ENCODE measurements around the gene ARGLU1. TPM values are rescaled to one million over a fixed set of nuclear protein-coding genes. Genes with fewer than 3 reads are reported as not detected.

Gene ARGLU1
- total RNA-seq, 1 experiment from 2014 or later, result 94.4 TPM

- Mint-ChIP-seq H3K27ac (ENCODE audit: low read depth, unreplicated experiment) (peak overlapping the region; percentile 82), H3K4me3 (ENCODE audit: unreplicated experiment) (no peak overlapping the region), H3K27me3 (ENCODE audit: insufficient read depth, unreplicated experiment) (no peaks in the 10 kb centered on the region), H3K36me3 (ENCODE audit: insufficient read depth, unreplicated experiment) (peaks cover 36% of the 10 kb centered on the region), H3K9me3 (ENCODE audit: unreplicated experiment) (no peaks in the 10 kb centered on the region), H3K4me1 (ENCODE audit: insufficient read depth, unreplicated experiment) (peaks cover 30% of the 10 kb centered on the region)
- ChIA-PET POLR2A (interaction anchor here (0.6 to 1.9 kb wide), 3 partner anchors 8 to 35 kb away, joined by 4 read pairs; no protein-coding TSS in a partner anchor), CTCF (no interaction called here)
- intact Hi-C loops (cut with micrococcal nuclease), result no loop called here
- no peak for DNase-seq (ENCODE audit: unreplicated experiment)
- no TSS peak for BruUV-seq (replicated peaks)
- no peak for TF ChIP-seq CTCF (IDR thresholded peaks at IDR 0.05; ENCODE audit: unreplicated experiment)
These were observed 70.9 kb downstream of the ARGLU1 start for GRCh38 chr13:106497079-106497478.

GRCh38 chr13:106496072-106496997 is 71.6 kb downstream of the ARGLU1 start:
- Mint-ChIP-seq H3K36me3 (ENCODE audit: insufficient read depth, unreplicated experiment) (peaks cover 43% of the 10 kb centered on the region), H3K9me3 (ENCODE audit: unreplicated experiment) (no peaks in the 10 kb centered on the region), H3K4me1 (ENCODE audit: insufficient read depth, unreplicated experiment) (peaks cover 30% of the 10 kb centered on the region), H3K4me3 (ENCODE audit: unreplicated experiment) (no peak overlapping the region), H3K27me3 (ENCODE audit: insufficient read depth, unreplicated experiment) (no peaks in the 10 kb centered on the region), H3K27ac (ENCODE audit: low read depth, unreplicated experiment) (no peak overlapping the region)
- TF ChIP-seq CTCF (IDR thresholded peaks at IDR 0.05; ENCODE audit: unreplicated experiment), result no peak
- intact Hi-C loops (cut with micrococcal nuclease), result no loop called here
- BruUV-seq (replicated peaks), result no TSS peak
- no peak for DNase-seq (ENCODE audit: unreplicated experiment)
- CTCF ChIA-PET, result no interaction called here
- POLR2A ChIA-PET, result interaction anchor here (0.6 to 1.9 kb wide), 3 partner anchors 8 to 35 kb away, joined by 4 read pairs; no protein-coding TSS in a partner anchor

GRCh38 chr13:106494936-106495335 is 73.0 kb downstream of the ARGLU1 start:
- no peaks in the 10 kb centered on the region for H3K9me3 Mint-ChIP-seq (ENCODE audit: unreplicated experiment)
- no peaks in the 10 kb centered on the region for H3K27me3 Mint-ChIP-seq (ENCODE audit: insufficient read depth, unreplicated experiment)
- intact Hi-C loops (cut with micrococcal nuclease), result no loop called here
- ChIA-PET POLR2A (interaction anchor here (1.0 kb wide), 1 partner anchor 9 kb away, joined by 3 read pairs; no protein-coding TSS in a partner anchor), CTCF (interaction anchor here (0.8 to 1.3 kb wide), 2 partner anchors 37 to 72 kb away, joined by 3 to 5 read pairs; no protein-coding TSS in a partner anchor)
- no peak overlapping the region for H3K27ac Mint-ChIP-seq (ENCODE audit: low read depth, unreplicated experiment)
- H3K36me3 Mint-ChIP-seq (ENCODE audit: insufficient read depth, unreplicated experiment), result peaks cover 46% of the 10 kb centered on the region
- H3K4me3 Mint-ChIP-seq (ENCODE audit: unreplicated experiment), result no peak overlapping the region
- no TSS peak for BruUV-seq (replicated peaks)
- no peak for TF ChIP-seq CTCF (IDR thresholded peaks at IDR 0.05; ENCODE audit: unreplicated experiment)
- peaks cover 21% of the 10 kb centered on the region for H3K4me1 Mint-ChIP-seq (ENCODE audit: insufficient read depth, unreplicated experiment)
- no peak for DNase-seq (ENCODE audit: unreplicated experiment)

GRCh38 chr13:106494506-106494905 is 73.4 kb downstream of the ARGLU1 start:
- POLR2A ChIA-PET, result no interaction called here
- no peaks in the 10 kb centered on the region for H3K9me3 Mint-ChIP-seq (ENCODE audit: unreplicated experiment)
- no peak for DNase-seq (ENCODE audit: unreplicated experiment)
- intact Hi-C loops (cut with micrococcal nuclease), result no loop called here
- H3K27me3 Mint-ChIP-seq (ENCODE audit: insufficient read depth, unreplicated experiment), result no peaks in the 10 kb centered on the region
- BruUV-seq (replicated peaks), result no TSS peak
- TF ChIP-seq CTCF (IDR thresholded peaks at IDR 0.05; ENCODE audit: unreplicated experiment), result no peak
- peaks cover 19% of the 10 kb centered on the region for H3K4me1 Mint-ChIP-seq (ENCODE audit: insufficient read depth, unreplicated experiment)
- peaks cover 48% of the 10 kb centered on the region for H3K36me3 Mint-ChIP-seq (ENCODE audit: insufficient read depth, unreplicated experiment)
- no peak overlapping the region for H3K4me3 Mint-ChIP-seq (ENCODE audit: unreplicated experiment)
- no peak overlapping the region for H3K27ac Mint-ChIP-seq (ENCODE audit: low read depth, unreplicated experiment)
- CTCF ChIA-PET, result interaction anchor here (0.8 to 1.3 kb wide), 2 partner anchors 37 to 72 kb away, joined by 3 to 5 read pairs; no protein-coding TSS in a partner anchor
